ENCODE data around the gene MAPKBP1. TPM values are rescaled to one million over a fixed set of nuclear protein-coding genes. Genes with fewer than 3 reads are reported as not detected.
A peak's percentile ranks its signal among the peaks of the same experiment; 100 is the strongest.

MAPKBP1 gene
- total and polyA plus RNA-seq, 2 of the 13 experiments (the other 11 are each of a cell fraction or from before 2014, with no cell fraction given), result 3.0 to 7.3 TPM

DNA sequence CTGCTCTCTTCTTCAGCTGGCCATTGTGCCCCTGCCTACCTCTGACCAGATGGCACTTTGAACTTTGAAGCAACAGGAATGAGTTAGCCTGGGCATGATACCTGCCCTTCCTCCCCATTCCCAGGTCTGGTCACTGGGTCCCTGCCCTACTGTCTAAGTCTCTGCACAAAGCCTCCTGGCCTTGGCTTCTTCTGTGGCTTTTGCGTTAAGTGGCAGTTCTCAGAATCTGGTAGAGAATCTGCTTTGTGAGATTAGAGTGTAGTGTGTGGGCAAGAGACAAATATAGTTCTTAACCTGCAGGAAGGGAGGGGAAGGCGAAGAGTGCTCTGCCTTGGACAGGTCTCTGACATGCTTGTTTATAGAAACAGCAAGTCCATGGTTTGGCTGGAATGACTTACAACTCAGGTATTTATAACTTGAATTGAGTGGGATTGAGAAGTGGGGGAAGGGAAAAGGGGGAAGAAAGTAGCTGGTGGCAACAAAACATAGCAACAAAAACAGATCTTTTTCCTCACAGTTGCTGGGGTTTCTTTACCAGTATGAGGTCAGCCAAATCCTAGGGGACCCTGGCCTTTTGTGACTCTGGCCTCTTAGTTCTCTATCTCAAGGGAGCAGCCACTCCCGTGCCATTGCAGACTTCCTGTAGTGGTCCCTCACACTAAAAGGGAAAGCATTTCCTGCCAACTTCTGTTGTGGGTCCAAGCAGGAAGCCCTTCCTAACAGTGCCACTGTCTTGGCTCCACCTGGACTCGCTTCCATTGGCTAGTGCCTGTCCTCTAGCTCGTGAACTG is 16.7 kb downstream of the MAPKBP1 start:
- Histone ChIP-seq H3K79me2 (ENCODE audit: insufficient read depth, low read length) (peaks cover 2% of the 10 kb centered on the region), H3K27ac (ENCODE audit: extremely low read length, insufficient read depth, low read length) (peak overlapping the region; percentile 10), H3K36me3 (replicated peaks in 1 of 2; ENCODE audit: control insufficient read depth in 1 of 2, insufficient read depth in 2 of 2, low read length in 2 of 2) (no peaks in the 10 kb centered on the region), H3K27me3 (ENCODE audit: control insufficient read depth in 1 of 2, insufficient read depth in 2 of 2, low read length in 2 of 2) (no peaks in the 10 kb centered on the region), H3K9me3 (ENCODE audit: low read length) (no peaks in the 10 kb centered on the region), H2AFZ (ENCODE audit: low read length) (no peak overlapping the region), H3K9ac (ENCODE audit: insufficient read depth, low read depth, low read length) (peak overlapping the region; percentile 20; the same call in 1 of the 2 replicates), H3K4me3 (replicated peaks in 1 of 3; ENCODE audit: insufficient read depth in 1 of 3, low read depth in 2 of 3, low read length in 3 of 3) (no peak overlapping the region), H4K20me1 (ENCODE audit: insufficient read depth, low read length) (no peaks in the 10 kb centered on the region), H3K4me2 (ENCODE audit: low read depth, low read length) (peak overlapping the region; percentile 16; the same call in 1 of the 2 replicates), H3K4me1 (ENCODE audit: insufficient read depth, low read length) (peaks cover 36% of the 10 kb centered on the region)
- ChIA-PET CTCF (ENCODE audit: low intra/inter-chr PET ratio, low total read pairs) (no interaction called here), POLR2A (interaction anchor here (0.8 kb wide), 1 partner anchor 17 kb away, joined by 3 read pairs; the partner anchor contains the start of gene MAPKBP1)
- no TSS peak for BruUV-seq (replicated peaks)
- intact Hi-C loops (cut with micrococcal nuclease; ENCODE audit: unreplicated experiment) (no loop called here), in situ Hi-C loops (cut with HindIII; ENCODE audit: extremely low pct_ligation_motif_present, low pct_unique_long_range_greater_than_20kb) (no loop called here)
- ATAC-seq (peak; percentile 67), FAIRE-seq (peak; percentile 28), DNase-seq (ENCODE audit: low spot score) (peak; percentile 28)
- 93% methylated on average over 5 of the region's 5 CpGs for WGBS (ENCODE audit: low lambda C conversion rate)
- no peak for TF ChIP-seq ZSCAN20 (CRISPR knock-in tag; IDR thresholded peaks at IDR 0.05; ENCODE audit: borderline replicate concordance)
- TF ChIP-seq GFI1 (CRISPR knock-in tag; IDR thresholded peaks at IDR 0.05; ENCODE audit: borderline replicate concordance), result no peak
- TF ChIP-seq RBM22 (optimal IDR thresholded peaks at IDR 0.05; ENCODE audit: low read length), result no peak

DNA sequence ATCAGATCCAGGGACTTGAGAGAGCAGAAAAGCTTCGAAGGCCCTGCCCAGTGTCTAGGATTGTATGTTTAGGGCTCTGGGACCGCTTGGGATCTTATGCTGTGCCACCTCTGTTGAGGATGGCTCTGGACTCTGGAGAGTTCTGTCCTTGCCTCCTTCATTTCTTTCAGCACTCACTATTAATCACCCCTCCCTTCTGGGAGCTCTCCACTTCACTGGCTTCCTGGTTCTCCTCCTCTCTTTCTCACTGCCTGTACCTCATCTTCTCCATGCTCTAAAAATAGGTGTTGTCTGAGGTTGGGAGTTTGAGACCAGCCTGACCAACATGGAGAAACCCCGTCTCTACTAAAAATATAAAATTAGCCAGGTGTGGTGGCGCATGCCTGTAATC is 17.3 kb downstream of the MAPKBP1 start:
- Histone ChIP-seq H3K4me3 (replicated peaks in 1 of 3; ENCODE audit: insufficient read depth in 1 of 3, low read depth in 2 of 3, low read length in 3 of 3) (no peak overlapping the region), H3K4me1 (ENCODE audit: insufficient read depth, low read length) (peaks cover 42% of the 10 kb centered on the region), H2AFZ (ENCODE audit: low read length) (no peak overlapping the region), H3K27ac (ENCODE audit: extremely low read length, insufficient read depth, low read length) (no peak overlapping the region), H3K9me3 (ENCODE audit: low read length) (no peaks in the 10 kb centered on the region), H3K27me3 (ENCODE audit: control insufficient read depth in 1 of 2, insufficient read depth in 2 of 2, low read length in 2 of 2) (no peaks in the 10 kb centered on the region), H3K9ac (ENCODE audit: insufficient read depth, low read depth, low read length) (no peak overlapping the region), H4K20me1 (ENCODE audit: insufficient read depth, low read length) (no peaks in the 10 kb centered on the region), H3K4me2 (ENCODE audit: low read depth, low read length) (no peak overlapping the region), H3K79me2 (ENCODE audit: insufficient read depth, low read length) (peaks cover 2% of the 10 kb centered on the region), H3K36me3 (replicated peaks in 1 of 2; ENCODE audit: control insufficient read depth in 1 of 2, insufficient read depth in 2 of 2, low read length in 2 of 2) (no peaks in the 10 kb centered on the region)
- POLR2A ChIA-PET, result interaction anchor here (0.8 kb wide), 1 partner anchor 17 kb away, joined by 3 read pairs; the partner anchor contains the start of gene MAPKBP1
- no peak for FAIRE-seq
- CTCF ChIA-PET (ENCODE audit: low intra/inter-chr PET ratio, low total read pairs), result no interaction called here
- TF ChIP-seq FOXA1 (IDR thresholded peaks at IDR 0.05) (no peak), FOXA1 (CRISPR knock-in tag; IDR thresholded peaks at IDR 0.05) (no peak), ZNF430 (CRISPR knock-in tag; IDR thresholded peaks at IDR 0.05) (no peak), ZNF674 (CRISPR knock-in tag; IDR thresholded peaks at IDR 0.05; ENCODE audit: low read depth) (no peak), ZBTB38 (CRISPR knock-in tag; IDR thresholded peaks at IDR 0.05) (no peak)
- TF ChIP-seq, protein P1, sequence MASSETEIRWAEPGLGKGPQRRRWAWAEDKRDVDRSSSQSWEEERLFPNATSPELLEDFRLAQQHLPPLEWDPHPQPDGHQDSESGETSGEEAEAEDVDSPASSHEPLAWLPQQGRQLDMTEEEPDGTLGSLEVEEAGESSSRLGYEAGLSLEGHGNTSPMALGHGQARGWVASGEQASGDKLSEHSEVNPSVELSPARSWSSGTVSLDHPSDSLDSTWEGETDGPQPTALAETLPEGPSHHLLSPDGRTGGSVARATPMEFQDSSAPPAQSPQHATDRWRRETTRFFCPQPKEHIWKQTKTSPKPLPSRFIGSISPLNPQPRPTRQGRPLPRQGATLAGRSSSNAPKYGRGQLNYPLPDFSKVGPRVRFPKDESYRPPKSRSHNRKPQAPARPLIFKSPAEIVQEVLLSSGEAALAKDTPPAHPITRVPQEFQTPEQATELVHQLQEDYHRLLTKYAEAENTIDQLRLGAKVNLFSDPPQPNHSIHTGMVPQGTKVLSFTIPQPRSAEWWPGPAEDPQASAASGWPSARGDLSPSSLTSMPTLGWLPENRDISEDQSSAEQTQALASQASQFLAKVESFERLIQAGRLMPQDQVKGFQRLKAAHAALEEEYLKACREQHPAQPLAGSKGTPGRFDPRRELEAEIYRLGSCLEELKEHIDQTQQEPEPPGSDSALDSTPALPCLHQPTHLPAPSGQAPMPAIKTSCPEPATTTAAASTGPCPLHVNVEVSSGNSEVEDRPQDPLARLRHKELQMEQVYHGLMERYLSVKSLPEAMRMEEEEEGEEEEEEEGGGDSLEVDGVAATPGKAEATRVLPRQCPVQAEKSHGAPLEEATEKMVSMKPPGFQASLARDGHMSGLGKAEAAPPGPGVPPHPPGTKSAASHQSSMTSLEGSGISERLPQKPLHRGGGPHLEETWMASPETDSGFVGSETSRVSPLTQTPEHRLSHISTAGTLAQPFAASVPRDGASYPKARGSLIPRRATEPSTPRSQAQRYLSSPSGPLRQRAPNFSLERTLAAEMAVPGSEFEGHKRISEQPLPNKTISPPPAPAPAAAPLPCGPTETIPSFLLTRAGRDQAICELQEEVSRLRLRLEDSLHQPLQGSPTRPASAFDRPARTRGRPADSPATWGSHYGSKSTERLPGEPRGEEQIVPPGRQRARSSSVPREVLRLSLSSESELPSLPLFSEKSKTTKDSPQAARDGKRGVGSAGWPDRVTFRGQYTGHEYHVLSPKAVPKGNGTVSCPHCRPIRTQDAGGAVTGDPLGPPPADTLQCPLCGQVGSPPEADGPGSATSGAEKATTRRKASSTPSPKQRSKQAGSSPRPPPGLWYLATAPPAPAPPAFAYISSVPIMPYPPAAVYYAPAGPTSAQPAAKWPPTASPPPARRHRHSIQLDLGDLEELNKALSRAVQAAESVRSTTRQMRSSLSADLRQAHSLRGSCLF (CRISPR knock-in tag; IDR thresholded peaks at IDR 0.05; ENCODE audit: borderline replicate concordance), result no peak
- BruUV-seq (replicated peaks), result no TSS peak
- no peak for DNase-seq (ENCODE audit: low spot score)
- no peak for ATAC-seq
- intact Hi-C loops (cut with micrococcal nuclease; ENCODE audit: unreplicated experiment) (no loop called here), in situ Hi-C loops (cut with HindIII; ENCODE audit: extremely low pct_ligation_motif_present, low pct_unique_long_range_greater_than_20kb) (no loop called here)
- 99% methylated on average over 4 of the region's 4 CpGs for WGBS (ENCODE audit: low lambda C conversion rate)
